GM18861 (cell line): ENCODE data around the gene SCAF8.
A peak's percentile ranks its signal among the peaks of the same experiment; 100 is the strongest.
"Not testable (repeated sequence)": the region's sequence is repeated elsewhere in the genome, so short reads cannot be mapped to it uniquely, and the experiment has no call there.

ENCODE experiments used
- ATAC-seq: cut with Tn5 transposase; IDR thresholded peaks from one replicate; pipeline ENCODE4 v1.9.1; 2021; ENCODE audit not compliant: unreplicated experiment

Gene SCAF8, protein sequence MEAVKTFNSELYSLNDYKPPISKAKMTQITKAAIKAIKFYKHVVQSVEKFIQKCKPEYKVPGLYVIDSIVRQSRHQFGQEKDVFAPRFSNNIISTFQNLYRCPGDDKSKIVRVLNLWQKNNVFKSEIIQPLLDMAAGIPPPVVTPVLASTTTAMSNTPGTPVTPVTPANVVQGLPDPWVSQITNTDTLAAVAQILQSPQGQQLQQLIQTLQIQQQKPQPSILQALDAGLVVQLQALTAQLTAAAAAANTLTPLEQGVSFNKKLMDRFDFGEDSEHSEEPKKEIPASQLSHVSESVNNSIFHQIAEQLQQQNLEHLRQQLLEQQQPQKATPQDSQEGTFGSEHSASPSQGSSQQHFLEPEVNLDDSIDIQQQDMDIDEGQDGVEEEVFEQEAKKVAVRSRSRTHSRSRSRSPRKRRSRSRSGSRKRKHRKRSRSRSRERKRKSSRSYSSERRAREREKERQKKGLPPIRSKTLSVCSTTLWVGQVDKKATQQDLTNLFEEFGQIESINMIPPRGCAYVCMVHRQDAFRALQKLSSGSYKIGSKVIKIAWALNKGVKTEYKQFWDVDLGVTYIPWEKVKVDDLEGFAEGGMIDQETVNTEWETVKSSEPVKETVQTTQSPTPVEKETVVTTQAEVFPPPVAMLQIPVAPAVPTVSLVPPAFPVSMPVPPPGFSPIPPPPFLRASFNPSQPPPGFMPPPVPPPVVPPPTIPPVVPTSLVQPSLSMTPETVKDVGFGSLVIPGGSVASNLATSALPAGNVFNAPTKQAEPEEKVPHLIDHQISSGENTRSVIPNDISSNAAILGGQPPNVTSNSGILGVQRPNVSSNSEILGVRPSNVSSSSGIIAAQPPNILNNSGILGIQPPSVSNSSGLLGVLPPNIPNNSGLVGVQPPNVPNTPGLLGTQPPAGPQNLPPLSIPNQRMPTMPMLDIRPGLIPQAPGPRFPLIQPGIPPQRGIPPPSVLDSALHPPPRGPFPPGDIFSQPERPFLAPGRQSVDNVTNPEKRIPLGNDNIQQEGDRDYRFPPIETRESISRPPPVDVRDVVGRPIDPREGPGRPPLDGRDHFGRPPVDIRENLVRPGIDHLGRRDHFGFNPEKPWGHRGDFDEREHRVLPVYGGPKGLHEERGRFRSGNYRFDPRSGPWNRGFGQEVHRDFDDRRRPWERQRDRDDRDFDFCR (N-terminal part only)

DNA sequence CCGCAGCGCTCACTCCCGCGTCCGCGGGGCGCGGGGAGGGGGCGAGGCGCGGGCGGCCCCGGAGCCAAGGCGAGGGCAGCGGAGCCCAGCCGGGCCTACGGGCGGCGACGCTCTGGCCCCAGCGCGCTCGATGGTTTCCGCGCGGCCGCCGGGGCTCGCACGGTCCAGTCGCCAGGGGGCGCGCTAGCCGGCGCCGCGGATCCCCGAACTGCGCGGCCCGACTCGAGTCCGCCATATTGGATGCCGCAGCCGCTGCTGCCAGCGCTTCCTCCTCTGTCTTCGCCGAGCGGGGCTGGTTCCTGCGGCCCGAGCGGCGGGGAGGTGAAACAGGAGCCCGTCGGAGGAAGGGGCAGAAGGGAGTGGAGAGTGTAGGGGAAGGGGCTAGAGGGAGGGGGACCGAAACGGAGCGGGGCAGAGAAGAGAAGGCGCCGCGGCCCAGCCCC, at the start of gene SCAF8:
Gene SCAF8 (plus strand): TSS at position 234 of the 443 bp plus-strand sequence. CDS start 485 bp downstream, outside the sequence.
- ATAC-seq, result peak; percentile 71

DNA sequence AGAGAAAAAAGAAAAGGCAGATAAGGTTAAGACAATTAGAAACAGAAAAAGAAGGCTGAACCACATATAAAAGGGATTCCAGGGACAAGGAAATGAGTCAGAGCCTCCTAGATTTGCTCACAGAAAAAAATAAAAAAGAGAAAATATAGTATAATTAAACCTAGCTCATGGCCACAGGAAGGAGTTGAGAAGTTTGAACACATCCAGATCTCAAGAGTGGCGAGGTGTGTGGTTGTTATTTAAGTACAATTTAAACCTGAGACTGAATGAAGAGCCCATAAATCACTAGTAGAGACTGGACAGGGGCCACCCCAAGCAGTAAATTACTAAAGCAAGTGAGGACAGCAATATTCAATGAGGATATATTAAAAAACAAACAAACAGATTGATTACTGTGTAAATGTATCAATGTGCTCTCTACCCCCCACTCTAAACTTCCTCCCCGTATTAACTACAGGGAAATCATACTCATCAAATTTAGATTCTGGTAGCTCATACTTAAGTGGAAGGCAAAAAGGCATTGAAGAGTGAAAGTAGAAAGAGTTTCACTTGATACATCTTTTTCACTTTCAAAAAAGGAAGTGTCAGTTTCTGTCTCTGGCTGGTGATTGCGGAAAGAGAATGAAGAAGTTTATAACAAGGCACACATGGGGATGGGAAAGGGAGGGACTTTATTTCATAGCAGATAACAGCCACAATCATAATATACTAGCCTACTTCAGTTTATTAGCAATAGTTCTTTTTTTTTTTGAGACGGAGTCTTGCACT, 49.3 kb upstream of the SCAF8 start:
- ATAC-seq, result peak; percentile 94

DNA sequence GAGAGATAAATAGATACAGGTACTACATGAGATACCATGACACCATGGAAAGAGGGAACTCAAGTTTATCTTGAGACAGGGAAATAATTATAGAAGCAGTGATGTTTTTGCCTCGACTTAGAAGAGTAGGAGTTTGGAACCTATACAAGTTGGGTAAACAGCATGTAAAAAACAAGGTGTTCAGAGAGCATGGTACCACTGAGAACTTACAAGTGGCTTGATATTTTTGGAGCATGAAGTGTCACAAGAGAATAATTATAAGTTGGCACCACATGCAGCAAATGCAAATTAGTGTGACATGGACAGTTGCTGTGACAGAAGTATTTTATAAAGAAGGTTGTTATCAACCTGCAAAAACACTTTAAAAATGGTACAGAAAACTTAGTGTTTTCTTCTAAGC, 47.1 kb upstream of the SCAF8 start:
- no peak for ATAC-seq

DNA sequence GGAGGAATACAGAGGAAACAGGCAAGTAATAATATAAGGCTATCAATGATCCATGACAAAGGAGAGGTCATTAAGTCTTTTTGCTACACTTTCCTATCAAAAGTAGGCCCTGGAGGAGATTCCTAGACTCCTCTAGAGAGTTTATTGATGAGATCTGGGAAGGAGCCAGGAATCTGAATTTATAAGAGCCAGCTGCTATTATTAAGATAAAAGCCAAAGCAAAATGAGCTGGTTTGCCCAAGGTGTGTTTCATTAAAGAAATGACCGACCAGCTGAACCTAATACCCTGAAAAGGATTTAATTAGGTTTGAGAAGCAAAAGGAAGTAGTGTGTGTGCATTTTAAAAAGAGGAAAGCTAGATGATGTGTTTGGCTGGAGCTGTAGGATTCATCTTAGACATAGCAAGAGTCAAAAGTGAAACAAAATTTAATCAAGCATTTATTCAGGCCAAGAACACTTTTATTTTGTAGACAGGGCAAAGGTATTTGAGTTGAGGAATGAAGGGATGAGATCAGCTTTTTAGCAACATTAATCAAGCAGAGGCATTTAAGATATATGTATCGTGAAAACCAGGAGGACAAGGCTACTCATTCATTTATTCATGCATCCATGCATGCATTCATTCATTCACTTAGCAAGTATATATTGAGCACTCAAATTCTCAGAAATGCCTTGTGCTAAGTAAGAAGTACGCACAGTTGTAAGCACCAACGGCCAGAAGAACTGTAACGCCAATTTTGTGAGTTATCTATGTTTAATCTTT, 43.5 kb upstream of the SCAF8 start:
- no peak for ATAC-seq

DNA sequence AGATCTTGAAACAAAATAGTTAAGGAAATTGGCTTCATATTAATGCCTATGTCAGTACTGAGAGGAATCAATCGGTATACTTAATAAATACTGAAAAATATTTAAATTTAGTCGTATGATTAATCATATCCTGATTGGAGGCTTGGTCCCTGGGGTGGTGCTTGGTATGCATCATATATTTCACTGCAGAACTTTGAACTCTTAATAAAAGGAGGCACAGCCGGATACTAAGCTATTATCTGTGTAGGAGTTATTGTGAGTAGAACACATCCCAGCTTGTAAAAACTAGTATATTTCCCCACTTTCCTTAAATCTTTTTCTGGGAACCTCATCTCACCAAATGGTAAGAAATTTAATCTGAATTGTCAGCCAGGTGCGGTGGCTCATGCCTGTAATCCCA, 42.4 kb upstream of the SCAF8 start:
- no peak for ATAC-seq

DNA sequence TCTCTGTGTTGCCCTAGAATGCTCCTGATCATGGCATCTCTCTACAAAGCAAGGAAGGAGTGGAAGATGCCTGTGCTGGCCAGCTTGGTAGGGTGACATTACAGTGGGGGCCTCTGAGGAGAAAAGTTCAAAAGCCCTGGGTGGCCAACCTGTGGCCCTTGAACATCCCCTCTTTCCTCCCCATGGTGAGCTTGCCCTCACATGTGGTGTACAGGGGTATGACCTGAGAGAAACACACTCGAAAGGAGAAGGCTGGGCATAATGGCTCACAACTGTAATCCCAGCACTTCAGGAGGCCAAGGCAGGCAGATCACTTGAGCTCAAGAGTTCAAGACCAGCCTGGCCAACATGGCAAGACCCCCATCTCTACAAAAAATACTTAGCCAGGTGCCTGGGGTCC, 36.6 kb upstream of the SCAF8 start:
- no peak for ATAC-seq

DNA sequence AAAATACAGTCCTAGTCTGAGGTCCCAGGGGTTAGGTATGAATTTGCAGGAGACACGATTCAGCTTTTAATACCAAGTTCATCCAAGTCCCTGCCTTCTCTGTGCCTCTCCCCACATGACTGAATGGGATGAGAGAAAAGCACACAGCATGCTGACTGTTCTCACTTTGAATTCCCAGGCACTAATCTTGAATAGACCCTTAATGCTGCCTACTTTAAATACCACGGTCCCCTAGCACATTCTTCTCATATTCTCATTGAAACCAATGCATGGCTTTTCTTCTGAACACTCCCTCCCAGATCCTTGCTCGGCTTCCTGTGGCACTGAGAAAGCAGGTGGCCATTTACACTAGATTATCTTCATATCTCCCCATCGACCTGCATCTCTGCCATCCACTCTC, 30.1 kb upstream of the SCAF8 start:
- no peak for ATAC-seq

DNA sequence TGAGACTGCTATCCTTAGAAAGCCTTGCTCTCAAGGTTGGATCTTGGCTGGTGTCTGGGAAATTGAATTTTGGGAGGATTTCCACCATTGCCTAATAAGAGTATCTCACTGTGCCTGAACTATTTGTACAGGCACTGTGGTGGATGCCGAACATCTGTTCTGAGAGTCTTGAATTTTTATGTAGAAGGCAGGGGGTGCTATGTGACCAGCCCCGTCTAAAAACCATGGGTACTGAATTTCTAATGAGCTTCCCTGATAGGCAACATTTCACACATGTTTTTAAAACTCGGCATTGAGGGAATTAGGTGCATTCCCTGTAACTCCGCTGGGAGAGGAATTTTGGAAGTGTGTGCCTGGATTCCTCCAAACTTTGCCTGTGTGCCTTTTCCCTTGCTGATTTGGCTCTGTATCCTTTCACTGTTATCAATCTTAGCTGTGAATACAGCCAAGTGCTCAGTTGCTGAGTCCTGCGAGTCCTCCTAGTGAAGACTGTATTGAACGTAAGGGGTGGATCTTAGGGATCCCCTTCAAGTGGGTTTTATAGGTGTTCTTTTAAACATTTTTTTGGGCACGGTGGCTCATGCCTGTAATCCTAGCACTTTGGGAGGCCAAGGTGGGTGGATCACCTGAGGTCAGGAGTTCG, 27.6 kb upstream of the SCAF8 start:
- no peak for ATAC-seq

DNA sequence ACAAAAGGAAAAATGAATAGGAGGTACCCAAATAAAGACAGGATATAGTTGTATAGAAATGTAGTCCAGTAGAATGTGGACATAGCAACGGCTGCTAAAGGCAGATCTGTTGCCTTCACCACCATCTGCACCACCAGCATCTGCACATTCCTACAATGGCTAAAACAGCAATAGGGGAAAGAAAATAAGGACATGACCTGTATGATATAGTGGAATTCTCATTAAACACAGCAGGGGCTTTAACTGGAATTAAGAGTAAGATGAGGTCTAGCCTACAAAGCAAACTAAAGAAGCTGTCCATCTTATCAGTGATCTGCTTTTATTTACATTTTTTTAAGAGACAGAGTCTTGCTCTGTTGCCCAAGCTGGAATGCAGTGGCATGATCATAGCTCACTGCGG, 26.8 kb upstream of the SCAF8 start:
- no peak for ATAC-seq

DNA sequence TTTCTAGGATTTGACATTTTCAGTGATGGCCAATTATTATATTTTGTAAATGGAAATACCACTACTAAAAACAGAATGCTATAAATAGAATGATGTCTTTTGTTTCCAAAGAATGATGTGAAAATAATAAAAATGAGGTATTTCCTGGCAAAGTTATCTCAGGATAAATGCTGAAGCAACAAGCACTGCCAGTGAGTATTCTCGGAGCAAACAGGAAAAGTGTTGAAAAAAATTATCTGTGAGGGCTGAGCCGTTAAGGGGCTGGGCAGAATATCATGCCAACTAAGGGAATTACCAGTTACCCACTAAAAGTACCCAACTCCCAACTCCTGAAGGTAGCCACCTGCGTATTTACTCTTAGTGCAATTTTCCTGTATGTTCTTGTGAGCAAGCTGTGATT, 23.6 kb upstream of the SCAF8 start:
- no peak for ATAC-seq

DNA sequence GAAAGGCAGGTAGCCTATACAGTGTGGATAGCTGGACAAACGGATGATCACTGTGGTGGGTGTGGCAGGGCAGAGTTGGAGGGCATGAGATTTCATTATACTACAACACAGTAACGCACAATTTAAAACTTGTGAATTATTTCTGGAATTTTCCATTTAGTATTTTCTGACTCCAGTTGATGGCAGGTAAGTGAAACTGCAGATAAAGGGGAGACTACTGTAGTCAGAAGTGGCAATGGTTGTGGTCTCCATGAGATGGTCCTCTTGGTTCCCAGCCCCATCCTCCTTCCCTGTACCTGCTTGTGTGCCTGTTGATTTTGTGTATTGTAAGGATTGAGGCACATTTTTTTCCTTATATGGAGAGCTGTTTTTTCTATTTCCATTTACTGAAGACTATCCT, 22.5 kb upstream of the SCAF8 start:
- no peak for ATAC-seq

DNA sequence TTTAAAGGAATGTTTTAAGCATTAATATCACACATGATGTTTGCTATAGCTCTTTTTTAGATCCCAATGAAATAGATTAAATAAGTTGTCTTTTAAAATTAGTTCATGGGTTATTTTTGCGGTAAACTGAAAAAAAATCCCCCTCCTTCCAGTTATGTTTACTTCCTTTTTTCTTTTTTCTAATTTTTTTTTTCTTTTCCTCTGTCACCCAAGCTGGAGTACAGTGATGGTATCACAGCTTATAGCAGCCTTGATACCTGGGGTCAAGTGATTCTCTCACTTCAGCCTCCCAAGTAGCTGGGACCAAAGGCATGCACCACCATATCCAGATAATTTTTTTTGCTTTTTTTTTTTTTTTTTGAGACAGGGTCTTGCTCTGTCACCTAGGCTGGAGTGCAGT, 17.8 kb upstream of the SCAF8 start:
- ATAC-seq, result no peak

DNA sequence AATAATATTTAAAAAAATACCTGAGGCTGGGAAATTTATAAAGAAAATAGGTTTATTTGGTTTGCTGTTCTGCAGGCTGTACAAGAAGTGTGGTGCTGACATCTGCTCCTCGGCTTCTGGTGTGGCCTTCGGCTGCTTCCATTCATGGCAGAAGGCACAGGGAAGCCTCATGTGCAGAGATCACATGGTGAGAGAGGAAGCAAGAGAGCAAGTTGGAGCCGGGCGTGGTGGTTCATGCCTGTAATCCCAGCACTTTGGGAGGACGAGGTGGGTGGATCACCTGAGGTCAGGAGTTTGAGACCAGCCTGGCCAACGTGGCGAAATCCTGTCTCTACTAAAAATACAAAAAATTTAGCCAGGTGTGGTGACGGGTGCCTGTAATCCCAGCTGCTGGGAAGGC, 16.9 kb upstream of the SCAF8 start:
- not testable (repeated sequence) for ATAC-seq

DNA sequence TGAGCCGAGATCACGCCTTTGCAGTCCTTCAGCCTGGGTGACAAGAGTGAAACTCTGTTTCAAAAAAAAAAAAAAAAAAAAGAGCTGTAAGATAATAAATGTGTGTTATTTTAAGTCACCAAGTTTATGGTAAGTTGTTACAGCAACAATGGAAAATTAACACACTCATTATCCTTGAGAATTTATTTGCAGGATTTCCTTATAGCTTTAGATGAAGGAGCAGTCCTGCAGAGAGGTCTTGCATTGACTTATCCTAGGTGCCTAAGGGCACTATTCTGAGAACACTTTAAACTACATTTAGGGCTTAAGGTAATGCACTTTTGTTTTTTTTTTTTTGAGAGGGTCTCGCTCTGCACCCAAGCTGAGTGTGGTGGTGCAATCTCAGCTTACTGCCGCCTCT, 13.8 kb upstream of the SCAF8 start:
- no peak for ATAC-seq

DNA sequence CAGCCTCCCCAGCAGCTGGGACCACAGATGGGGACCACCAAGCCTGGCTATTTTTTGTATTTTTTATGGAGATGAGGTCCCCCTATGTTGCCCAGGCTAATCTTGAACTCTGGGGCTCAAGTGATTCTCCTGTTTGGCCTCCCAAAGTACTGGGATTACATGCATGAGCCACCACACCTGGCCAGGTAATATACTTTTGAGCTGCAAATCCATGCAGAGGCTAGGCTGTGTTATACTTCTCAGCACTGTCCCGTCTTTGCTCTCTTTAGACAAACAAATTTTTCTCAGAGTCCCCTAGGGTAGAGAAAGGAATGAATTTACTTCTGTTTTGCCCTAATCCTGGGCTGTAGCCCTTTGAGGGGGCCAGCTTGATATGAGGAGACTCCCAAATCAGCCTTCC, 13.4 kb upstream of the SCAF8 start:
- no peak for ATAC-seq

DNA sequence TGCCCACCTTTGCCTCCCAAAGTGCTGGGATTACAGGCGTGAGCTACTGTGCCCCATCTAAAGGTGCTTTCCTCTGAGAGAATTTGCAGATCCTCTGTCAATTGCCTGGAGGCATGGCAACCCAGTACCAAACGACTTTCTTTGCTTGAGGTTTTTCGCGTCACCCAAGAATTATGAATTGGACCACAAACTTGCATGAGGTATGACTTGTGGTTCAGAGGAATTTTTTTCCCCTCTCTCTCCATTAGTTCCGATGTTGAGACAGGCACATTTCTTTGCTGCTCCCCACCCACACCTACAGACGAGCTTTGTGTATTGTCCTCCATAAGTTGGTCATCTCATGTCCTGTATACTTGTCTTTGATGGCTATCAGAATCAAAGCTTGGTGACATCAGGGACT, 11.8 kb upstream of the SCAF8 start:
- ATAC-seq, result no peak

DNA sequence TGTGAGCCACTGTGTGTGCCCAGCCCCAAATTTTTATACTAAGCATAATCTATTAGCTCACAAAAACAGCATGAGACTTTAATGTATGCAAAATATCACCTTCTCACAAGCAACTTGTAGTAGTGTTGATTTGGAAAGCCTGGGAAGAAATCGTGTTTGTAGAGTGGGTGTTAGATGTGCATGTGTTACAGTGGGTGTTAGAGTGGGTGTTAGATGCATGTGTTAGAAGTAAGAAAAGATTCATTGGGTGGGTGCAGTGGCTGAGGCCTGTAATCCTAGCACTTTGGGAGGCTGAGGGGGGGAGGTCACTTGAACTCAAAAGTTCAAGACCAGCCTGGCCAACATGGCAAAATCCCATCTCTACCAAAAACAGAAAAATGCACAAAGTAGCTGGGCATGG, 6.3 kb upstream of the SCAF8 start:
- no peak for ATAC-seq

DNA sequence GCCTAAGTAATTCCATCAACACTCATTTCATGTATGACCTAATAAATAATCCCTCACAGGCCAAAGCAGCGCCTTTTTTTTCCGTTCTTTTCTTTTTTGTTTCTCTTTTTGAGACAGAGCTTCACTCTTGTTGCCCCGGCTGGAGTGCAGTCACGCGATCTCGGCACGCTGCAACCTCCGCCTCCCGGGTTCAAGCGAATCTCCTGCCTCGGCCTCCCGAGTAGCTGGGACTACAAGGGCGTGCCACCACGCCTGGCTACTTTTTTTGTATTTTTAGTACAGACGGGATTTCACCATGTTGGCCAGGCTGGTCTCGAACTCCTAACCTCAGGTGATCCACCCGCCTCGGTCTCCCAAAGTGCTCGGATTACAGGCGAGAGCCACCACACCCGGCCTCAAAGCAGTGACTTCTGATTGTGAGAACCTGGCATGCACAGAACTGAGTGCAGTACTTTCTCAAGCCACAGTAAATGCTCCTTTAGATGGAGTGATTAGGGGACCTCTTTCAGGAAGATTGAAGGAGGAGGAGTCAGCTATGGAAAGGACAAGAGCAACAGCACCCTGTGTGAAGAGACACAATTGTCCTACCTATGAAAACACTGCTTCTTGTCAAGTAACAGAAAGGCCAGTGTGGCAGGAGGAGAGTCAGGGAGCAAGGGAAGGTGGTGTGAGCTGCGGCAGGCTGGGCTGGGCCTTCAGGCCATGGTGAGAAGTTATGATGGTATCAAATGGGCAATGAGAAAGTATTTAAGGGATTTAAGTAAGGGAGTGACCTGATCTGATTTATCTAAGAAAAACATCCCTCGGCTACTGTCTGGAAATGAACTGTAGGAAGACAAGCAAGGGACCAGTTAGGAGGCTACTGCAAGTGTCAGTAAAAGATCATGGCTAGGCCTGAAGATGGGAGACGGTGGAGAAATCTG, 1.7 kb upstream of the SCAF8 start:
- ATAC-seq, result no peak
